OCI-LY3 (cell line): ENCODE data around the gene CLEC16A.

Source experiments
- H2AFZ ChIP-seq: fragments of 200-600, 300-600 bp; shearing (Covaris generic); 2 replicates; pipeline ENCODE4 v1.6.0; 2014; ENCODE audit warnings: antibody characterized with exemption, low read depth, low read length
- H3K27ac ChIP-seq: fragments of 200-600, 300-600 bp; sonication (generic); 2 replicates; pipeline ENCODE4 v1.5.1; 2014; ENCODE audit warnings: mild to moderate bottlenecking, low read length, moderate library complexity, mixed read lengths
- H3K27me3 ChIP-seq: fragments of 200-600, 300-600 bp; sonication (generic); 2 replicates; pipeline ENCODE4 v1.6.1; 2014; ENCODE audit warnings: low read depth, low read length, mixed read lengths
- H3K36me3 ChIP-seq: fragments of 200-600, 300-600 bp; sonication (generic); replicated peaks from 2 replicates; pipeline ENCODE3; 2014; ENCODE audit warnings: low read depth, low read length, mixed read lengths
- H3K4me1 ChIP-seq: fragments of 300-600, 200-600 bp; sonication (generic); 2 replicates; pipeline ENCODE4 v1.6.1; 2014; ENCODE audit warnings: low read length, mixed read lengths
- H3K4me2 ChIP-seq: fragments of 200-600, 300-600 bp; sonication (generic); 2 replicates; pipeline ENCODE4 v1.6.1; 2014; ENCODE audit warnings: low read length, mixed read lengths
- H3K4me3 ChIP-seq: fragments of 300-600, 200-600 bp; sonication (generic); 2 replicates; pipeline ENCODE4 v1.5.1; 2014; ENCODE audit warnings: antibody characterized with exemption, mild to moderate bottlenecking, low read length, moderate library complexity
- H3K79me2 ChIP-seq: fragments of 300-600, 200-600 bp; shearing (Covaris generic); 2 replicates; pipeline ENCODE4 v1.6.1; 2014; ENCODE audit warnings: mild to moderate bottlenecking, low read length, mixed read lengths
- H3K9ac ChIP-seq: fragments of 300-600, 200-600 bp; shearing (Covaris generic); 2 replicates; pipeline ENCODE4 v1.6.0; 2014; ENCODE audit warnings: mild to moderate bottlenecking, low read length, moderate library complexity
- H3K9me3 ChIP-seq: fragments of 200-600, 300-600 bp; shearing (Covaris generic); 2 replicates; pipeline ENCODE4 v1.6.1; 2014; ENCODE audit warnings: low read length, mixed read lengths; ENCODE audit not compliant: insufficient read depth
- H4K20me1 ChIP-seq: fragments of 200-600, 300-600 bp; sonication (generic); 2 replicates; pipeline ENCODE4 v1.6.1; 2016; ENCODE audit warnings: low read length, mixed read lengths; ENCODE audit not compliant: insufficient read depth
- EZH2phosphoT487 ChIP-seq: fragments of 200-600 bp; shearing (Covaris generic); IDR thresholded peaks from 2 replicates; pipeline ENCODE4 v1.6.1; 2018; ENCODE audit warnings: antibody characterized with exemption, mixed run types, low read depth
- TF ChIP-seq, protein P1 (sequence below): fragments of 200-600, 300-600 bp; sonication (generic); IDR thresholded peaks from 2 replicates; pipeline ENCODE4 v1.5.1; 2014; ENCODE audit warnings: antibody characterized with exemption, low read length, low read depth

Gene CLEC16A

DNA sequence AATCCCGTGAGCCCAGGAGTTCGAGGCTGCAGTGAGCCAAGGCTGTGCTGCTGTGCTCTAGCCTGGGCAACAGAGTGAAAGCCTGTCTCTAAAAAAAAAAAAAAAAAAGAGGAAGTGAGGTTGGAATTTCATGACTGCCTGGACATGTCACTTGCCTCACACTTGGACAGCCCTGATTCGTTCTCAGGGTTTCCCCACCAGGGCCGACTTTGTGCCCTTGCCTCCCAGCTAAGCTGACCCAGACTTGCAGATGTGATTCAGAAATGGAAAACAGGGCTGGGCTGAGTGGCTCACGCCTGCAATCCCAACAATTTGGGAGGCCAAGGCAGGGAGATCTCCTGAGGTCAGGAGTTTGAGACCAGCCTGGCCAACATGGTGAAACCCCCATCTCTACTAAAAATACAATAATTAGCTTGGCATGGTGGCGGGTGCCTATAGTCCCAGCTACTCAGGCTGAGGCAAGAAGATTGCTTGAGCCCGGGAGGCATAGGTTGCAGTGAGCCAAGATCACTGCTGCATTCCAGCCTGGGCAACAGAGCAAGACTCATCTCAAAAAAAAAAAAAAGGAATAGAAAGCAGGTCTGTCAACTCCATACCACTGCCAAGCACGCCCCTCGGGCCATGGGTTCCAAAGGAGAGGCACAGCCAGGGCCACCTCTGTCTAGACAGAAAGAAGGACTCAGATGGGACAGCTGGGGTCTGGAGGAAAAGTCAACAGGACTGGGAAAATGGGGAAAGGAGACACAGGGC, 264.7 kb downstream of the CLEC16A start:
- Histone ChIP-seq H3K4me1 (peaks cover 58% of the 10 kb centered on the region), H3K9me3 (0 out of 2 replicates have a peak, but pooled peaks cover 7% of the 10 kb centered on the region), H3K9ac (no peak overlapping the region; the same call in 1 of the 2 replicates), H3K79me2 (no peaks in the 10 kb centered on the region), H3K27me3 (peaks cover 7% of the 10 kb centered on the region; the same call in 1 of the 2 replicates), H4K20me1 (no peaks in the 10 kb centered on the region), H3K4me3 (no peak overlapping the region), H3K4me2 (peak overlapping the region; percentile 22), H2AFZ (no peak overlapping the region), H3K27ac (no peak overlapping the region), H3K36me3 (peaks cover 6% of the 10 kb centered on the region)
- TF ChIP-seq, protein P1, sequence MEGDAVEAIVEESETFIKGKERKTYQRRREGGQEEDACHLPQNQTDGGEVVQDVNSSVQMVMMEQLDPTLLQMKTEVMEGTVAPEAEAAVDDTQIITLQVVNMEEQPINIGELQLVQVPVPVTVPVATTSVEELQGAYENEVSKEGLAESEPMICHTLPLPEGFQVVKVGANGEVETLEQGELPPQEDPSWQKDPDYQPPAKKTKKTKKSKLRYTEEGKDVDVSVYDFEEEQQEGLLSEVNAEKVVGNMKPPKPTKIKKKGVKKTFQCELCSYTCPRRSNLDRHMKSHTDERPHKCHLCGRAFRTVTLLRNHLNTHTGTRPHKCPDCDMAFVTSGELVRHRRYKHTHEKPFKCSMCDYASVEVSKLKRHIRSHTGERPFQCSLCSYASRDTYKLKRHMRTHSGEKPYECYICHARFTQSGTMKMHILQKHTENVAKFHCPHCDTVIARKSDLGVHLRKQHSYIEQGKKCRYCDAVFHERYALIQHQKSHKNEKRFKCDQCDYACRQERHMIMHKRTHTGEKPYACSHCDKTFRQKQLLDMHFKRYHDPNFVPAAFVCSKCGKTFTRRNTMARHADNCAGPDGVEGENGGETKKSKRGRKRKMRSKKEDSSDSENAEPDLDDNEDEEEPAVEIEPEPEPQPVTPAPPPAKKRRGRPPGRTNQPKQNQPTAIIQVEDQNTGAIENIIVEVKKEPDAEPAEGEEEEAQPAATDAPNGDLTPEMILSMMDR, result no peak
- no peak for TF ChIP-seq EZH2phosphoT487

DNA sequence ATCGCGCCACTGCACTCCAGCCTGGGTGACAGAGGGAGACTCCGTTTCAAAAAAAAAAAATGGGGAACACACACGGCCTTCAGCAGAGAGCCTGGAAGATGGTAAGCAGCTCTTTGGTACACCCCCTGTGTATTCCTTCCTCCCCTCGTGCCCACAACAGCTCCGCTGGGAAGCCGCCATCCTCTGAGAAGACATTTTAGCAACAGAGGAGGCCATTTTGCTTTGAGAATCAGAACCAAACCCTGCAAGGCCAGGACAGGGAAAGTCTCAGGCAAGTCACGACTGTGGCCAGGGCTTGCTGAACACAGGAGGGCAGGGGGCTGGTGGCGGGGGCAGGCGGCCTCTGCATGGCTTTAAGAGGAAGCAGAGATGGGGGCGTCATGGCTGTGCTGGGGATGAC, 265.9 kb downstream of the CLEC16A start:
- H3K4me2 ChIP-seq, result no peak overlapping the region
- no peak for TF ChIP-seq EZH2phosphoT487
- TF ChIP-seq, protein P1, result no peak
- H3K27me3 ChIP-seq, result peaks cover 7% of the 10 kb centered on the region; the same call in 1 of the 2 replicates
- no peaks in the 10 kb centered on the region for H3K79me2 ChIP-seq
- H3K4me1 ChIP-seq, result peaks cover 49% of the 10 kb centered on the region
- no peak overlapping the region for H3K27ac ChIP-seq
- no peak overlapping the region for H3K9ac ChIP-seq
- no peak overlapping the region for H2AFZ ChIP-seq
- no peaks in the 10 kb centered on the region for H4K20me1 ChIP-seq
- H3K36me3 ChIP-seq, result peaks cover 6% of the 10 kb centered on the region
- H3K4me3 ChIP-seq, result no peak overlapping the region
- 0 out of 2 replicates have a peak, but pooled peaks cover 7% of the 10 kb centered on the region for H3K9me3 ChIP-seq

DNA sequence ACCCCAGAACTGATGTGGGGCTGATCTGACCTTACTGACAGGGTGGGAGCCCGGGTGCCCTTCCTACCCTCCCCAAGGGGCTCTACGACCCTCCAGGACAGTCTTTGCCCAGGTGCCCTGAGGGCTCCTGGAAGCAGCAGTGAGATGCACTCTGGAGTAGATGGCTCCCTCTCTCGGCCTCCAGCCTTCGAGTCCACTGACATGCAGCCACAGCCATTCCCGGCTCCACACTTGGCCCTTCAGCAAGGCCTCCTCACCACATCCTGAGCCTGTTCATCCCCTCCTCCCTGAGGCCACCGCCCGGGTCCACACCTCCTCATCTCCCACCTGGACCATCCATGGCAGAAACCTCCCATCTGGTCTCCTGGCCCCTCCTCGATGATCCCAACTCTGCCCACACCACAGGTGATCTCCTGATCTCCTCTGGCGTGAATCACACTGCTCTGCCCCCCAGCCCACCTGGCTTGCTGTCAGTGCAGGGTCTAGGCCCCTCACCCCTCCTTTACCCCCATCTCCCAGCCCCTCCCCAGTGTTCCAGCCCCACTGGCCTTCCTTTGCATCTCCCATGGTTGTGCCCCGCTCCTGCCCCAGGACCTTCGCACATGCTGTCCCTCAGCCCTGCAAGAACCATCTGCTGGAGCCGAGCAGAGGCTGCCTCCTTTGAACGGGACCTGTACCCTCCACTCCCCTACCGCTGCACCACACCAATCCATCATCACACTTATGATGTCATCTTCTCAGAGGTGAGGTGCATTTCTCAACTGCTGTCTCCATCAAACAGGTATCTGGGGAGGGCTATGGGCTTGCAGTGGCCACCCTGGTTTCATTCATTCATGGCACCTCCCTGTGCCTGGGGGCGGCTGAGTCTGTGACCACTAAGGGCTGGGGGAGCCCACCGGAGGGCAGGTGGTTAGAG, 267.0 kb downstream of the CLEC16A start:
- Histone ChIP-seq H3K4me2 (no peak overlapping the region), H3K9ac (no peak overlapping the region)

More for the DNA sequence above, 267.0 kb downstream of the CLEC16A start:
- TF ChIP-seq, protein P1, result peak; percentile 32; the same call in 1 of the 2 replicates
- TF ChIP-seq EZH2phosphoT487, result no peak
- 0 out of 2 replicates have a peak, but pooled peaks cover 7% of the 10 kb centered on the region for H3K9me3 ChIP-seq
- H3K4me1 ChIP-seq, result peaks cover 38% of the 10 kb centered on the region
- H3K4me3 ChIP-seq, result no peak overlapping the region
- H3K79me2 ChIP-seq, result no peaks in the 10 kb centered on the region
- peaks cover 6% of the 10 kb centered on the region for H3K36me3 ChIP-seq
- H3K27me3 ChIP-seq, result peaks cover 7% of the 10 kb centered on the region; the same call in 1 of the 2 replicates
- H4K20me1 ChIP-seq, result no peaks in the 10 kb centered on the region
- no peak overlapping the region for H2AFZ ChIP-seq
- no peak overlapping the region for H3K27ac ChIP-seq
